Pulmonary artery endothelial cell (primary cell): ENCODE results near the gene DONSON. TPM values are rescaled to one million over a fixed set of nuclear protein-coding genes. Genes with fewer than 3 reads are reported as not detected.

Source experiments
- DNase-seq: peaks from one replicate; pipeline ENCODE4 v3.0.0-alpha.2; 2011; ENCODE audit warnings: low read depth, low spot score
- total RNA-seq: library from RNA; depleted of rRNA; stranded (reverse); fragments of >200 nt; gene quantifications from 2 replicates; pipeline ENCODE4 v1.2.3, GENCODE V29; 2014

DONSON gene
- total RNA-seq, 1 donor from 2014 or later: 16.1 TPM

GRCh38 chr21:33562389-33562788, 26.1 kb downstream of the DONSON start:
- no peak for DNase-seq

DNA sequence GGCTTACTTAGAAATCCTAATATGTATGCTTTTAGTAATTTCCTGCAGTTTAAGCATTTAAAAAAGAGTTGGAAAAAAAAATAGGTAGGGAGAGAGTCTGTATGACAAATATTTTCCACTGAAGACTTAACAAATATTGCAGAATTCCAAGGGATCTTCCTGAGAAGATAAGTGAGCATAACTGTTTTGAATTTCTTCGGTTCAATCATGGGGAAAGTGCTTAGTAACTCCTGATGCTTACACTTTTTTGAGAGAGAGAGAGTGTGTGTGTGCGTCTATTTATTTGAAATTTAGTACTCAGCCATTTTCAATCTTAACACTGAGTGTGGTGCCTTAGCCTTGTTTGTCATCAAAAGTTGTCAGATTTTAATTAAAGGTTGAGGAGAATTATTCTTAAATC, 27.1 kb downstream of the DONSON start:
- no peak for DNase-seq

DNA sequence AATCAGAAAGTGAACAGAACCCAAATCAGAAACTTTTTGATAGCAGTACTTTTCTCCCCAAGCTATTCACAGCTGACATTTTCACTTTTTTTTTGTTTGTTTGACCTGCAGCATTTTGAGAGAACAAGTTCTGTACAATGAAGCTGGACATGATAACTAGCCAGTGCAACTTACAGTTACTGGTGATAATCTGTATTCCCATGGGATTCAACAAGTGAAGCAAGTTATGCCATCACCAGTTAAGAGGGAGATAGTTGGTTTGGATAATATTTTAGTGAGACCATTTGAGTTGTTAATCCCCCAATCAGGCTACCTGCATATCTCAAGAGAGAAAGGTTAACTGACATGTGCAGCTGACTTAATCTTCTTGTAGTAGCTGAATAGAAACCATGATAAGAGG, 27.5 kb downstream of the DONSON start:
- DNase-seq: no peak

DNA sequence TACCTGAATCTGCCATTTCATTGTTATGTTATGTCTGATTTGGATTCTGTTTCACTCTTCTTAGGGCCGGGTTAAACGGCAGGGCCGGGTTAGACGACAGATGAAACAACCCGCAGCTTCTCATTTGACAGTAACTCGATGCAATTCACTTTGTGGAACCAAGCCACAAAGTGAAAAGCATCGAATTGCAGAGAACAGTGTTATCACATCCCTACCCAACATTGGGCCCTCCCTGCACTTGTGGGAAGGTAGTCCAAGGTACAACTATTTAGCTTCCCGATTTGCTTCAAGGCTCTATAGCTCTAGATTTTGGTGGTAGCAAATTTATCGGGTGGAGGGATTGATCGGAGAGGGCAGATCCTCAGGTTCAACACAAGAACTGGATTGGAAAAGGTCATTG, 28.7 kb downstream of the DONSON start:
- DNase-seq: no peak

GRCh38 chr21:33558777-33559421, 29.6 kb downstream of the DONSON start:
- DNase-seq: no peak

DNA sequence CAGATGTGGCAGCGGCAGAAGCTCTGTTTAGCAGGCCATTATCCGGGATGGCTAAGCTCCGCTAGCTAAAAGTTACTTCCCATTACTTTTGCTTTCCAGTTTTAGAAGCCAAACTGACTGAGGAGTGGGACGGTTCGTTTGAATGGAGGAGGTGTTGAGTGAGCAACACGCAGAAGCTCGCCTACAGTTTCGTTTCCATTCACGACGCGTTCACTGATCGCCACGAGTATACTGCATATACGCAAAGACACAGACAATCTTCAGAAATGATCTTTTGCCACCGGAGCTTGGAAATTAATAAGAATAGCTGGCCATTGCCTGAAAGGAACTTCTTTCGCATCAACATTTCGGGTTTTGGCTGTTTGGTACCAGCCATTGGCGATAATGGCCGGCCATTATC, 31.0 kb downstream of the DONSON start:
- DNase-seq: no peak

DNA sequence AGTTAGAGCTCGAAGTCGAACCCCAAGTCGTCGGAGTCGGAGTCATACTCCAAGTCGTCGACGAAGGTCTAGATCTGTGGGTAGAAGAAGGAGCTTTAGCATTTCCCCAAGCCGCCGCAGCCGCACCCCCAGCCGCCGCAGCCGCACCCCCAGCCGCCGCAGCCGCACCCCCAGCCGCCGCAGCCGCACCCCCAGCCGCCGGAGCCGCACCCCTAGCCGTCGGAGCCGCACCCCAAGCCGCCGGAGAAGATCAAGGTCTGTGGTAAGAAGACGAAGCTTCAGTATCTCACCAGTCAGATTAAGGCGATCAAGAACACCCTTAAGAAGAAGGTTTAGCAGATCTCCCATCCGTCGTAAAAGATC, 33.5 kb downstream of the DONSON start:
- no peak for DNase-seq

DNA sequence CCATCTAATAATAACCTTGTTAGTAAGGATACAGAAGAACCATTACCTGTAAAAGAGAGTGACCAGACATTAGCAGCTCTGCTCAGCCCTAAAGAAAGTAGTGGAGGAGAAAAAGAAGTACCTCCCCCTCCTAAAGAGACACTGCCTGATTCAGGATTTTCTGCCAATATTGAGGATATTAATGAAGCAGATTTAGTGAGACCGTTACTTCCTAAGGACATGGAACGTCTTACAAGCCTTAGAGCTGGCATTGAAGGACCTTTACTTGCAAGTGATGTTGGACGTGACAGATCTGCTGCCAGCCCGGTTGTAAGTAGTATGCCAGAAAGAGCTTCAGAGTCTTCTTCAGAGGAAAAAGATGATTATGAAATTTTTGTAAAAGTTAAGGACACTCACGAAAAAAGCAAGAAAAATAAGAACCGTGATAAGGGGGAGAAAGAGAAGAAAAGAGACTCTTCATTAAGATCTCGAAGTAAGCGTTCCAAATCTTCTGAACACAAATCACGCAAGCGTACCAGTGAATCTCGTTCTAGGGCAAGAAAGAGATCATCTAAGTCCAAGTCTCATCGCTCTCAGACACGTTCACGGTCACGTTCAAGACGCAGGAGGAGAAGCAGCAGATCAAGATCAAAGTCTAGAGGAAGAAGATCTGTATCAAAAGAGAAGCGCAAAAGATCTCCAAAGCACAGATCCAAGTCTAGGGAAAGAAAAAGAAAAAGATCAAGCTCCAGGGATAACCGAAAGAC, 34.1 kb downstream of the DONSON start:
- DNase-seq: no peak

- no peak for DNase-seq
Observed at GRCh38 chr21:33552999-33553598, 35.4 kb downstream of the DONSON start.

DNA sequence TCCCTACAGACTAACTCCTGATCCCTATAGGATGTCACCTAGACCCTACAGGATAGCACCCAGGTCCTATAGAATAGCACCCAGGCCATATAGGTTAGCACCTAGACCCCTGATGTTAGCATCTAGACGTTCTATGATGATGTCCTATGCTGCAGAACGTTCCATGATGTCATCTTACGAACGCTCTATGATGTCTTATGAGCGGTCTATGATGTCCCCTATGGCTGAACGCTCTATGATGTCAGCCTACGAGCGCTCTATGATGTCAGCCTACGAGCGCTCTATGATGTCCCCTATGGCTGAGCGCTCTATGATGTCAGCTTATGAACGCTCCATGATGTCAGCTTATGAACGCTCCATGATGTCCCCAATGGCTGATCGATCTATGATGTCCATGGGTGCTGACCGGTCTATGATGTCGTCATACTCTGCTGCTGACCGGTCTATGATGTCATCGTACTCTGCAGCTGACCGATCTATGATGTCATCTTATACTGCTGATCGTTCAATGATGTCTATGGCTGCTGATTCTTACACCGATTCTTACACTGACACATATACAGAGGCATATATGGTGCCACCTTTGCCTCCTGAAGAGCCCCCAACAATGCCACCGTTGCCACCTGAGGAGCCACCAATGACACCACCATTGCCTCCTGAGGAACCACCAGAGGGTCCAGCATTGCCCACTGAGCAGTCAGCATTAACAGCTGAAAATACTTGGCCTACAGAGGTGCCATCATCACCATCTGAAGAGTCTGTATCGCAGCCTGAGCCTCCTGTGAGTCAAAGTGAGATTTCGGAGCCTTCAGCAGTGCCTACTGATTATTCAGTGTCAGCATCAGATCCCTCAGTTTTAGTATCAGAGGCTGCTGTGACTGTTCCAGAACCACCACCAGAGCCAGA, 36.1 kb downstream of the DONSON start:
- no peak for DNase-seq

DNA sequence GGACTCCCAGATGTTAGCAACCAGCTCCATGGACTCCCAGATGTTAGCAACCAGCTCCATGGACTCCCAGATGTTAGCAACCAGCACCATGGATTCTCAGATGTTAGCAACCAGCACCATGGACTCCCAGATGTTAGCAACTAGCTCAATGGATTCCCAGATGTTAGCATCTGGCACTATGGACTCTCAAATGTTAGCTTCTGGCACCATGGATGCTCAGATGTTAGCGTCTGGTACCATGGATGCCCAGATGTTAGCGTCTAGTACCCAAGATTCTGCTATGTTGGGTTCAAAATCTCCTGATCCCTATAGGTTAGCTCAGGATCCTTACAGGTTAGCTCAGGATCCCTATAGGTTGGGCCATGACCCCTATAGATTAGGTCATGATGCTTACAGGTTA, 36.8 kb downstream of the DONSON start:
- DNase-seq: no peak

DNA sequence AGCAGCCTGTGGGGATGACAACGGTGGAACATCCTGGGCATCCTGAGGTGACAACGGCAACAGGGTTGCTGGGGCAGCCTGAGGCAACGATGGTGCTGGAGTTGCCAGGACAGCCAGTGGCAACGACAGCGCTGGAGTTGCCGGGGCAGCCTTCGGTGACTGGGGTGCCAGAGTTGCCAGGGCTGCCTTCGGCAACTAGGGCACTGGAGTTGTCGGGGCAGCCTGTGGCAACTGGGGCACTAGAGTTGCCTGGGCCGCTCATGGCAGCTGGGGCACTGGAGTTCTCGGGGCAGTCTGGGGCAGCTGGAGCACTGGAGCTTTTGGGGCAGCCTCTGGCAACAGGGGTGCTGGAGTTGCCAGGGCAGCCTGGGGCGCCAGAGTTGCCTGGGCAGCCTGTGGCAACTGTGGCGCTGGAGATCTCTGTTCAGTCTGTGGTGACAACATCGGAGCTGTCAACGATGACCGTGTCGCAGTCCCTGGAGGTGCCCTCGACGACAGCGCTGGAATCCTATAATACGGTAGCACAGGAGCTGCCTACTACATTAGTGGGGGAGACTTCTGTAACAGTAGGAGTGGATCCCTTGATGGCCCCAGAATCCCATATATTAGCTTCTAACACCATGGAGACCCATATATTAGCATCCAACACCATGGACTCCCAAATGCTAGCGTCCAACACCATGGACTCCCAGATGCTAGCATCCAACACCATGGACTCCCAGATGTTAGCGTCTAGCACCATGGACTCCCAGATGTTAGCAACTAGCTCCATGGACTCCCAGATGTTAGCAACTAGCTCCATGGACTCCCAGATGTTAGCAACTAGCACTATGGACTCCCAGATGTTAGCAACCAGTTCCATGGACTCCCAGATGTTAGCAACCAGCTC, 37.5 kb downstream of the DONSON start:
- no peak for DNase-seq

DNA sequence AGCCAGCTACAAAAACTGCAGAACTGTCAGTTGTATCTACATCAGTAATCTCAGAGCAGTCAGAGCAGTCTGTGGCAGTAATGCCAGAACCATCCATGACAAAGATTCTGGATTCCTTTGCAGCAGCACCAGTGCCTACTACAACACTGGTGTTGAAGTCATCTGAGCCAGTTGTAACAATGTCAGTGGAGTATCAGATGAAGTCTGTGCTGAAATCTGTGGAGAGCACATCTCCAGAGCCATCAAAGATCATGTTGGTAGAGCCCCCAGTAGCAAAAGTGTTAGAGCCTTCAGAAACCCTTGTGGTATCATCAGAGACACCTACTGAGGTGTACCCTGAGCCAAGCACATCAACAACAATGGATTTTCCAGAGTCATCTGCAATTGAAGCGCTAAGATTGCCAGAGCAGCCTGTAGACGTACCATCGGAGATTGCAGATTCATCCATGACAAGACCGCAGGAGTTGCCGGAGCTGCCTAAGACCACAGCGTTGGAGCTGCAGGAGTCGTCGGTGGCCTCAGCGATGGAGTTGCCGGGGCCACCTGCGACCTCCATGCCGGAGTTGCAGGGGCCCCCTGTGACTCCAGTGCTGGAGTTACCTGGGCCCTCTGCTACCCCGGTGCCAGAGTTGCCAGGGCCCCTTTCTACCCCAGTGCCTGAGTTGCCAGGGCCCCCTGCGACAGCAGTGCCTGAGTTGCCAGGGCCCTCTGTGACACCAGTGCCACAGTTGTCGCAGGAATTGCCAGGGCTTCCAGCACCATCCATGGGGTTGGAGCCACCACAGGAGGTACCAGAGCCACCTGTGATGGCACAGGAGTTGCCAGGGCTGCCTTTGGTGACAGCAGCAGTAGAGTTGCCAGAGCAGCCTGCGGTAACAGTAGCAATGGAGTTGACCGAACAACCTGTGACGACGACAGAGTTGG, 38.4 kb downstream of the DONSON start:
- no peak for DNase-seq

- no peak for DNase-seq
Observed at GRCh38 chr21:33546086-33546485, 42.4 kb downstream of the DONSON start.

DNA sequence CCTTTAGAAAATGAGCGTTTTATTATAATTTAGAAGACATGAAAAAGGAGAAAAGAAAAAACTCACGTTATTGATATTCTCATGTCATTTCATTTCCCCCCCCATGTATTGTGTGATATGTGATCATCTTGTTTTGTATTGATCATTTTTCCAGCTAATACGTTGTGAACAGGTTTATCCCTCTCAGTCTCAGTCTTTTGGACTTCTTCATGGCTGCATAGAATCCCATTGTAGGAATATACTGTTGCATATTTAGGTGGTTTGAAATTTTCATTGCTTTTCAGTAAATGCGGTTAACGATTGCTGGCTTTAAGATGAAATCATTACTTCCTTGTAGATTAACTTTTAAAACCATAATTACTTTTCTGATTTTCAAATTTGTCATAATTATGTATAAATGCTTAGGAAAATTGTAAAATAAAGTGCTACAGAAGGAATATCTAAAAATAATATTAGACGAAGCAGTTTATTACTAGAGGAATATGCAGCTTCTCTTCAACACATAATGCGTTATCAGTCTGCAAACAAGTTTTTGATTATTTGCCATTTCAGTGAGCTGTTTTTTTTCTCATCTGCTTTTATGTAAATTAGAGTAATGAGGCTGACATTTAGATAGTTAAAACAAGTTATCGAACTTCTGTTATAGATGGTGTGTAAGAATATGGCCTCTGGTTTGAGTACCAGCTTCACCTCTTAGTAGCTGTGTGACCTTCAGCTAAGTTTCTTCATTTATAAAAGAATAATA, 43.9 kb downstream of the DONSON start:
- no peak for DNase-seq

DNA sequence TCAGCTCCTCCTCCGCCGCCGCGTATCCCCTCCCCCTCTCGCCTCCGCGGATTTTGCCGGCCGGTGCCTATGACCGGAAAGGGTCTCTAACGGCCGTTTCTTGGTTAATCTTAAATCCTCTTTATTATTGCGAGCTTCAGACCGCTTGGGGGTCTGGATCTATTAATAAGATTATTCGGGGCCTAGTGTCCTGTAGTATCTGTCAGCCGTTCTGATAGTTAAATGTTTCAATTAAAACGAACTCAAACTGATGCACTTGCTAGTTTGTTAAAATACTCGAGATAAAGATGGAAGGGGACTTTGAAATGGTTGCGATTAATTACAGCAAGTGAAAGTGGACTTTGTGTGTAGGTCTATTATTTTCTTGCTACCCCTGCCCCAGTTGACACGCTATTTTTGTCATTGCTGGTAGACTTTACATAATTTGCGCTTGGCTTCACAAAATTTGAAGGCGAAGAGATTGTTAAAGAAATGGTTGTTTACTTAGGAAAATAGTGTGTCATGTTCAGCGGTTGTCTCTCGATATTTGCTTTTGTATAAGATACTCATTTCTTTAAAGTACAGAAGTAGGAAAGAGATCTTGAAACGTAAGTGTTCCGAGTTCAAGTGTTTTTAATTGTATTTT, 44.9 kb downstream of the DONSON start:
- DNase-seq: peak; percentile 5

- DNase-seq: peak; percentile 98
Observed at GRCh38 chr21:33542640-33543504, 45.6 kb downstream of the DONSON start, which contains the start of gene SON. Gene SON (plus strand): TSS chr21:33543038. CDS start chr21:33543093, 55 bp downstream.
